A673 (cell line): ENCODE data around the gene SPON2.

Source experiments
- CTCF ChIP-seq: fragments of 300-800, 200-600 bp; sonication (generic); conservative IDR thresholded peaks from 2 replicates; pipeline ENCODE4 v1.5.1; 2017; ENCODE audit warnings: low read depth, mild to moderate bottlenecking, antibody characterized with exemption, low read length, moderate library complexity, mixed read lengths
- EZH2 ChIP-seq: fragments of 200-600 bp; sonication (generic); IDR thresholded peaks from 2 replicates; pipeline ENCODE4 v1.6.1; 2017; ENCODE audit warnings: borderline replicate concordance, low read depth, mild to moderate bottlenecking, mixed read lengths, antibody characterized with exemption, low read length; ENCODE audit not compliant: poor library complexity, severe bottlenecking

DNA sequence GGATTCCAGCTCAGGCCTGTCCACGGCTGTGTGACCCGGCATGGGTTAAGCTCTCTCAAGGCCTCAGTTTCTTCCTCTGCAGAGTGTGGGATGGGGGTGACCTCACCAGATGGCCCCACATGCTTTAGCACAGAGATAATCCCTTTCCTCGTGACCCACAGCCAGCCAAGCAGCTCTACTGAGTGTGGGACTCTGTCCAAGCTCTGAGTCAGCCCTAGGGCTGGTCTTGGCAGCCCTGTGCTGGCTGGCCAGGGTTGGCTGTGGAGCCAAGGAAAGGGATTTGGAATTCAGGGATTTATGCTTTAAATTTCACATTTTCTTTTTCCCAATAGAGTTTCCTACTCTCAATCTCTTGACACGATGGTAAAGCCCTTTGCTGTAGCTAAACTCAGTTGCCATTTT, 19.7 kb upstream of the SPON2 start:
- TF ChIP-seq CTCF, result no peak
- TF ChIP-seq EZH2, result no peak
